GM19193 (cell line): ENCODE measurements around the gene HHIPL1.

Experiments used
- POLR2A ChIP-seq: IDR thresholded peaks from 4 replicates; pipeline ENCODE4 v1.6.1; 2011; ENCODE audit not compliant: insufficient read depth, insufficient read length; ENCODE audit errors: extremely low read depth

HHIPL1 gene

GRCh38 chr14:99724939-99725773 is 80.2 kb downstream of the HHIPL1 start:
- TF ChIP-seq POLR2A = no peak

- TF ChIP-seq POLR2A = no peak
These were observed 81.0 kb downstream of the HHIPL1 start for GRCh38 chr14:99725774-99726537.

- TF ChIP-seq POLR2A = no peak
These were observed 81.7 kb downstream of the HHIPL1 start for GRCh38 chr14:99726538-99727095.

- TF ChIP-seq POLR2A = no peak
These were observed 82.4 kb downstream of the HHIPL1 start for GRCh38 chr14:99727096-99727870.

GRCh38 chr14:99728231-99728920 is 83.4 kb downstream of the HHIPL1 start:
- no peak for TF ChIP-seq POLR2A

GRCh38 chr14:99728981-99729451 is 84.1 kb downstream of the HHIPL1 start:
- TF ChIP-seq POLR2A = no peak
